Testis (tissue), 2 donors: ENCODE data around the gene ABCG1.

ENCODE experiments used
- CTCF ChIP-seq, 3 experiments: fragments of 450-650 bp in 2 of 3; fragments of 200-600 bp in 1 of 3; sonication (generic) in 1 of 3; IDR thresholded peaks; one replicate each; pipeline ENCODE4 v1.5.1; 2016 to 2019; ENCODE audit warnings: antibody characterized with exemption in 3 of 3, mild to moderate bottlenecking in 2 of 3, moderate library complexity in 1 of 3
- POLR2A ChIP-seq: fragments of 450-650 bp; IDR thresholded peaks from one replicate; pipeline ENCODE4 v1.6.1; 2017; ENCODE audit warnings: antibody characterized with exemption, mild to moderate bottlenecking, moderate library complexity

GRCh38 chr21:42271065-42271464 lies 52.1 kb downstream of the ABCG1 start:
- no peak for TF ChIP-seq POLR2A
- no peak for TF ChIP-seq CTCF (IDR thresholded peaks at IDR 0.05)
